Measurements from ENCODE around the gene HBZ. TPM values are rescaled to one million over a fixed set of nuclear protein-coding genes. Genes with fewer than 3 reads are reported as not detected.

Gene HBZ
- polyA plus RNA-seq, 3 donors = 0.98 to 3.1 (median 1.1) TPM

Other genes starting within 250 kb of the HBZ start
- 10 to 100 TPM; 14.7 to 16.5 (median 15.1) TPM for gene POLR3K, start 99.0 kb upstream of the HBZ start, polyA plus RNA-seq (ENCODE audit: insufficient read length in 3 of 3)
- 10 to 100 TPM; 40.0 to 54.0 (median 45.0) TPM for gene SNRNP25, start 98.8 kb upstream of the HBZ start, polyA plus RNA-seq (ENCODE audit: insufficient read length in 3 of 3)
- gene RHBDF1, start 80.0 kb upstream of the HBZ start, polyA plus RNA-seq (ENCODE audit: insufficient read length in 3 of 3) = 10 to 100 TPM; 20.1 to 20.8 (median 20.7) TPM
- 10 to 100 TPM; 16.0 to 19.4 (median 16.1) TPM for gene MPG, start 74.4 kb upstream of the HBZ start, polyA plus RNA-seq (ENCODE audit: insufficient read length in 3 of 3)
- gene NPRL3, start 14.0 kb upstream of the HBZ start, polyA plus RNA-seq (ENCODE audit: insufficient read length in 3 of 3) = 10 to 100 TPM; 24.8 to 29.8 (median 24.9) TPM
- gene HBM, start 13.3 kb downstream of the HBZ start, polyA plus RNA-seq (ENCODE audit: insufficient read length in 3 of 3) = 1 to 10 TPM; 1.7 to 4.0 (median 3.5) TPM
- 100 to 1,000 TPM; 754 to 948 (median 905) TPM for gene HBA2, start 20.2 kb downstream of the HBZ start, polyA plus RNA-seq (ENCODE audit: insufficient read length in 3 of 3)
- gene HBA1, start 24.0 kb downstream of the HBZ start, polyA plus RNA-seq (ENCODE audit: insufficient read length in 3 of 3) = 100 to 1,000 TPM; 505 to 589 (median 544) TPM
- under 1 TPM; 0.31 to 0.67 (median 0.39) TPM for gene HBQ1, start 27.8 kb downstream of the HBZ start, polyA plus RNA-seq (ENCODE audit: insufficient read length in 3 of 3)
- gene LUC7L, start 76.8 kb downstream of the HBZ start, polyA plus RNA-seq (ENCODE audit: insufficient read length in 3 of 3) = 100 to 1,000 TPM; 103 to 129 (median 117) TPM
- 10 to 100 TPM; 64.6 to 77.8 (median 64.6) TPM for gene FAM234A, start 82.2 kb downstream of the HBZ start, polyA plus RNA-seq (ENCODE audit: insufficient read length in 3 of 3)
- gene RGS11, start 123.3 kb downstream of the HBZ start, polyA plus RNA-seq (ENCODE audit: insufficient read length in 3 of 3) = 1 to 10 TPM in 2 of 3 donors, under 1 TPM in 1; 0.44 to 1.1 (median 1.0) TPM
- gene ARHGDIG, start 127.9 kb downstream of the HBZ start, polyA plus RNA-seq (ENCODE audit: insufficient read length in 3 of 3) = 1 to 10 TPM; 1.5 to 2.6 (median 2.5) TPM
- gene PDIA2, start 130.5 kb downstream of the HBZ start, polyA plus RNA-seq (ENCODE audit: insufficient read length in 3 of 3) = 1 to 10 TPM in 2 of 3 donors, under 1 TPM in 1; 0.49 to 1.4 (median 1.1) TPM
- gene AXIN1, start 200.1 kb downstream of the HBZ start, polyA plus RNA-seq (ENCODE audit: insufficient read length in 3 of 3) = 10 to 100 TPM; 15.2 to 17.0 (median 15.5) TPM
- gene MRPL28, start 217.9 kb downstream of the HBZ start, polyA plus RNA-seq (ENCODE audit: insufficient read length in 3 of 3) = 10 to 100 TPM; 58.9 to 70.6 (median 61.9) TPM
- 10 to 100 TPM; 53.9 to 75.4 (median 66.1) TPM for gene PGAP6, start 229.3 kb downstream of the HBZ start, polyA plus RNA-seq (ENCODE audit: insufficient read length in 3 of 3)
- gene NME4, start 244.6 kb downstream of the HBZ start, polyA plus RNA-seq (ENCODE audit: insufficient read length in 3 of 3) = 100 to 1,000 TPM in 2 of 3 donors, 10 to 100 TPM in 1; 95.3 to 124 (median 109) TPM
- 10 to 100 TPM; 15.7 to 28.3 (median 21.6) TPM for gene DECR2, start 249.2 kb downstream of the HBZ start, polyA plus RNA-seq (ENCODE audit: insufficient read length in 3 of 3)

All from right renal cortex interstitium (tissue), 3 donors.